22Rv1 (cell line): Measurements from ENCODE around the gene C1RL.
"Not testable (repeated sequence)": the region's sequence is repeated elsewhere in the genome, so short reads cannot be mapped to it uniquely, and the experiment has no call there.

ENCODE experiments used
- H3K27ac ChIP-seq: fragments of 450-650 bp; 2 replicates; pipeline ENCODE4 v1.5.1; 2017
- CTCF ChIP-seq: fragments of 450-650 bp; IDR thresholded peaks from 2 replicates; pipeline ENCODE4 v1.5.1; 2017; ENCODE audit warnings: mild to moderate bottlenecking
- ZFX ChIP-seq: fragments of 450-650 bp; IDR thresholded peaks from 2 replicates; pipeline ENCODE4 v1.6.1; 2017; ENCODE audit warnings: antibody characterized with exemption, borderline replicate concordance

The C1RL gene

GRCh38 chr12:7114008-7114407 lies 5.0 kb upstream of the C1RL start:
- no peak overlapping the region for H3K27ac ChIP-seq
- TF ChIP-seq ZFX (no peak), CTCF (no peak)

- peak; percentile 97 for TF ChIP-seq CTCF
- no peak for TF ChIP-seq ZFX
- H3K27ac ChIP-seq: no peak overlapping the region
Measured at GRCh38 chr12:7113389-7113871, 4.4 kb upstream of the C1RL start.

- TF ChIP-seq ZFX (no peak), CTCF (no peak)
- H3K27ac ChIP-seq: no peak overlapping the region
Measured at GRCh38 chr12:7112041-7112440, 3.0 kb upstream of the C1RL start.

- no peak overlapping the region for H3K27ac ChIP-seq
- TF ChIP-seq CTCF (no peak), ZFX (no peak)
Measured at GRCh38 chr12:7110661-7111060, 1.6 kb upstream of the C1RL start.

- no peak overlapping the region for H3K27ac ChIP-seq
- TF ChIP-seq CTCF: 0 out of 2 replicates have a peak, but pooled peaks have one; percentile 42
- TF ChIP-seq ZFX: no peak
Measured at GRCh38 chr12:7109572-7109920, 532 bp upstream of the C1RL start.

GRCh38 chr12:7108003-7108795 lies 815 bp downstream of the C1RL start:
- TF ChIP-seq CTCF (no peak), ZFX (no peak)
- H3K27ac ChIP-seq: no peak overlapping the region

- no peak for TF ChIP-seq ZFX
- TF ChIP-seq CTCF: no peak
Measured at GRCh38 chr12:7107636-7108002, 1.4 kb downstream of the C1RL start.

GRCh38 chr12:7107181-7107580 lies 1.8 kb downstream of the C1RL start:
- H3K27ac ChIP-seq: not testable (repeated sequence)

More at GRCh38 chr12:7107636-7108002, 1.4 kb downstream of the C1RL start:
- H3K27ac ChIP-seq: no peak overlapping the region
